Breast epithelium (tissue), 4 donors: ENCODE data around the gene ABR. TPM values are rescaled to one million over a fixed set of nuclear protein-coding genes. Genes with fewer than 3 reads are reported as not detected.

ENCODE experiments used
- DNase-seq, 2 donors: peaks; one replicate each; pipeline ENCODE4 v3.0.0-alpha.2; 2019; ENCODE audit warnings: low spot score in 2 of 2
- H3K27ac ChIP-seq, 2 donors: fragments of 200-600 bp; sonication (generic) in 1 of 2; one replicate each; pipeline ENCODE4 v1.5.1; 2016 to 2019; ENCODE audit warnings: mild to moderate bottlenecking in 1 of 2
- H3K27me3 ChIP-seq, 2 donors: fragments of 200-600 bp; sonication (generic) in 1 of 2; one replicate each; pipeline versions ENCODE4 v1.5.1 to v1.6.0; 2017 to 2019; ENCODE audit warnings: control low read depth in 1 of 2, mild to moderate bottlenecking in 1 of 2
- H3K36me3 ChIP-seq: fragments of 200-600 bp; one replicate; pipeline ENCODE4 v1.5.1; 2019
- H3K4me1 ChIP-seq, 2 donors: fragments of 200-600 bp; sonication (generic); one replicate each; pipeline ENCODE4 v1.5.1; 2016 to 2019; ENCODE audit warnings: control low read depth in 1 of 2
- H3K4me3 ChIP-seq, 3 donors: fragments of 200-600 bp; sonication (generic); 1 replicate in 2 of 3; 2 replicates in 1 of 3; pipeline ENCODE4 v1.5.1; 2016 to 2019; ENCODE audit warnings: mild to moderate bottlenecking in 3 of 3, moderate library complexity in 2 of 3
- H3K9me3 ChIP-seq, 2 donors: fragments of 200-600 bp; sonication (generic) in 1 of 2; one replicate each; pipeline ENCODE4 v1.5.1; 2016 to 2019; ENCODE audit warnings: control low read depth in 1 of 2
- POLR2A ChIP-seq: fragments of 450-650 bp; IDR thresholded peaks from one replicate; pipeline ENCODE4 v1.6.1; 2016; ENCODE audit warnings: antibody characterized with exemption, mild to moderate bottlenecking, moderate library complexity
- POLR2AphosphoS5 ChIP-seq, 3 donors: sonication (generic); formaldehyde crosslinking; IDR thresholded peaks; one replicate each; pipeline ENCODE4 v1.6.1; 2017; ENCODE audit warnings: antibody characterized with exemption in 3 of 3
- intact Hi-C: fragments of 100-400 bp; cut with DNase I; formaldehyde crosslinking; loops from one replicate; pipeline ENCODE4 v1.15.1; 2023; ENCODE audit warnings: low total_unique reads
- total RNA-seq, 3 donors: library from RNA; depleted of rRNA; stranded (reverse); fragments of >200 nt; gene quantifications; one replicate each; pipeline ENCODE4 v1.1.0, GENCODE V29; 2016
- TF ChIP-seq, protein P1 (sequence below), 3 donors: fragments of 450-650 bp; IDR thresholded peaks; one replicate each; pipeline ENCODE4 v1.5.1; 2016 to 2017; ENCODE audit warnings: antibody characterized with exemption in 3 of 3, mild to moderate bottlenecking in 3 of 3, moderate library complexity in 3 of 3

The ABR gene
- total RNA-seq, 3 donors from 2014 or later, result 63.5 to 77.0 (median 75.0) TPM

DNA sequence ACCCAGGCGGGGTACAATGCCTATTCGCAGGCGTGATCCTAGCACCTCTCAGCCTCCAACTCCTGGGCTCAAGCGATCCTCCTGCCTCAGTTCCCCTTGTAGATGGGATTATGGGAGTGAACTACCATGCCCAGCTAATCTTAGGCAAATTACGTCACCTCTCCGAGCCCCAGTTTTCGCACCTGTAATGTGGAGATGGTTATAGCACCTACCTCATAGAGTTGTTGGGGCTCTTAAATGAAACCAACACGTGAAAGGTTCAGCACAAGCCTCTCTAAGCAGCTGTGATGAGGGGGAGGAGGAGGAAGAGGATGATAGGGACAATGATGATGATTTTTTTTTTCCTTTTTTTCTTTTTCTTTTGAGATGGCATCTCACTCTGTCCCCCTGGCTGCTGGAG lies 59.9 kb downstream of the ABR start:
- Histone ChIP-seq H3K4me3 (no peak overlapping the region), H3K4me1 (peaks cover 0 to 12% of the 10 kb centered on the region in 2 donors), H3K27ac (no peak overlapping the region), H3K9me3 (no peaks in the 10 kb centered on the region), H3K36me3 (no peaks in the 10 kb centered on the region), H3K27me3 (no peaks in the 10 kb centered on the region)
- no peak for DNase-seq
- no peak for TF ChIP-seq POLR2A
- no peak for TF ChIP-seq POLR2AphosphoS5 (IDR thresholded peaks at IDR 0.05)
- TF ChIP-seq, protein P1, sequence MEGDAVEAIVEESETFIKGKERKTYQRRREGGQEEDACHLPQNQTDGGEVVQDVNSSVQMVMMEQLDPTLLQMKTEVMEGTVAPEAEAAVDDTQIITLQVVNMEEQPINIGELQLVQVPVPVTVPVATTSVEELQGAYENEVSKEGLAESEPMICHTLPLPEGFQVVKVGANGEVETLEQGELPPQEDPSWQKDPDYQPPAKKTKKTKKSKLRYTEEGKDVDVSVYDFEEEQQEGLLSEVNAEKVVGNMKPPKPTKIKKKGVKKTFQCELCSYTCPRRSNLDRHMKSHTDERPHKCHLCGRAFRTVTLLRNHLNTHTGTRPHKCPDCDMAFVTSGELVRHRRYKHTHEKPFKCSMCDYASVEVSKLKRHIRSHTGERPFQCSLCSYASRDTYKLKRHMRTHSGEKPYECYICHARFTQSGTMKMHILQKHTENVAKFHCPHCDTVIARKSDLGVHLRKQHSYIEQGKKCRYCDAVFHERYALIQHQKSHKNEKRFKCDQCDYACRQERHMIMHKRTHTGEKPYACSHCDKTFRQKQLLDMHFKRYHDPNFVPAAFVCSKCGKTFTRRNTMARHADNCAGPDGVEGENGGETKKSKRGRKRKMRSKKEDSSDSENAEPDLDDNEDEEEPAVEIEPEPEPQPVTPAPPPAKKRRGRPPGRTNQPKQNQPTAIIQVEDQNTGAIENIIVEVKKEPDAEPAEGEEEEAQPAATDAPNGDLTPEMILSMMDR (IDR thresholded peaks at IDR 0.05), result no peak
- intact Hi-C loops, result loop anchor here (10.0 kb wide), 1 partner anchor 65 kb away; no protein-coding TSS in a partner anchor

DNA sequence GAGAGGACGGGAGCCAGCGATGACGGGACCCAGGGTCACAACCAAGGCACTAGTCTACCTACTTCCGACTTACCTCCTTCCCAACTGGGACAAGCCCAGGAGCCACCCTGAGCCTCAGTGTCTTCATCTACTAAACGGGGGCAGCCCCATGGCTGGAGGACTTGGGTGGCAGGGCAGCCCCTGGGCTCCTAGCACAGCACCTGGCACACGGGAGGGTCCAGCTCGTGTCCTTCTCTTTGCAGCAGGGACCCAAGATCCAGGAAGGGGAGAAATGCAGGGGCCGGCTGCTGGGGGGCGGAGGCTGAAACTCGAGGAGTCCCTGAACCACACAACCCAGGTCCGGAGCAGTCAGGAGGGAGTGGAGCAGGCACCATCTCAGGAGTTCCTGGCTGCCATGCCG lies 63.2 kb downstream of the ABR start:
- no peaks in the 10 kb centered on the region for H3K36me3 ChIP-seq
- H3K27me3 ChIP-seq, result no peaks in the 10 kb centered on the region
- H3K4me3 ChIP-seq, result no peak overlapping the region
- H3K27ac ChIP-seq, result peak overlapping the region in 1 of 2 donors; percentile 88
- H3K4me1 ChIP-seq, result peaks cover 0 to 3% of the 10 kb centered on the region in 2 donors
- TF ChIP-seq POLR2A (no peak), POLR2AphosphoS5 (IDR thresholded peaks at IDR 0.05) (no peak)
- TF ChIP-seq, protein P1 (IDR thresholded peaks at IDR 0.05), result no peak
- no peak for DNase-seq
- H3K9me3 ChIP-seq, result no peaks in the 10 kb centered on the region
- intact Hi-C loops, result no loop called here

DNA sequence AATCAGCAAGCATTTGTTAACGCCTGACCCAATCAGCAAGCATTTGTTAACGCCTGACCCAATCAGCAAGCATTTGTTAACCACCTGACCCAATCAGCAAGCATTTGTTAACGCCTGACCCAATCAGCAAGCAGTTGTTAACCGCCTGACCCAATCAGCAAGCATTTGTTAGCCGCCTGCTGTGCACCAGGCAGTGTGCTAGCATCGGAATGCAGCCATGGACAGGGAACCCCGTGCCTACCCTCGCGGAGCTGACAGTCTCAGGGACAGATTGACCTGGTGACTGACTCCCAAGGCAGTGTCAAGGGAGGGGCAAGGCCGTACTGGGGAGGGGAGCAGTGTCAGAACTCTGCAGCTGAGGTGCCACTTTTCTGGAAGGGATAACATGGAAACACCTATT lies 66.9 kb downstream of the ABR start:
- no peak overlapping the region for H3K4me3 ChIP-seq
- H3K4me1 ChIP-seq, result peaks cover 10 to 13% of the 10 kb centered on the region in 2 donors
- H3K27me3 ChIP-seq, result no peaks in the 10 kb centered on the region
- peak overlapping the region in 1 of 2 donors; percentile 93 for H3K27ac ChIP-seq
- TF ChIP-seq POLR2AphosphoS5 (IDR thresholded peaks at IDR 0.05) (no peak), POLR2A (no peak)
- TF ChIP-seq, protein P1 (IDR thresholded peaks at IDR 0.05), result no peak
- intact Hi-C loops, result no loop called here
- H3K9me3 ChIP-seq, result no peaks in the 10 kb centered on the region
- no peak for DNase-seq
- H3K36me3 ChIP-seq, result no peaks in the 10 kb centered on the region

DNA sequence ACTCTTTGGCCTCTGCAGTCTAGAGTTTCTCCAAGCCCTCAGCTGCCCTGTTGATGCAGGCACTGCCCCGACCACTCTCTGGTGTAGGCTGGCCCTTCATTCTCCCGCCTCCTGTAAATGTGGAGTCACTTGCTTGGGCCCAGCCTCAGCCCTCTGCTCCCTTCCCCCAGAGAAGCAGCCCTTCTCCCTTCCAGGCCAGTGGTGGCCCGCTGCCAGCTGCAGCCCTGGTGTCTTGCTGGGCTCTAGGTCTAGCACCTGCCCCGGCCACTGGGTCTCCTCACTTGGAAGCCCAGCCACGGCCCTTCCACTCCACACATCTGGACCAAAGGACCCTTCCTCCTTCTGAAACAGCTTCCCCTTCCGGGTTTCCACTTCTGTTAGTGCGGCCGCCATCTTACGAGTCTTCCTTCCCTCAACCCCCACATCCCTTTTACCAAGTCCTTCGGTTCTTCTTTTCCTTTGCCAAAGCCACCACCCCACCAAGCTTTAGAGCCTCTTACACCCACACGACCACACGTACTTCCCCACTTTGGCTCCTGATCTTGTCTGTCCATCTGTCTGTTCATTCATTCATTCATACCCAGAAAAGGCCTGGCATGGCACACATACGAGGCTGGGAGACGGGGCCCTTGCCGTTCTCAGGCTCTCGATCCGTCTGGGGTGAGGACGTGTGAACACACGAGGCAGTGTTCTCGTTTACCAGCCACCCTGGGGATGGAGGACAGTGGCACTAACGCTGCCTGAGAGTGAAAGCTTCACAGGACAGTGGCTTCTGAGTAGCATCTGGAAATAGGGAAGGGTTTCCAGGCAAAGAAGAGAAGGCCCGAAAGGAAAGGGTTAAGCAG lies 68.0 kb downstream of the ABR start:
- no peaks in the 10 kb centered on the region for H3K36me3 ChIP-seq
- peak overlapping the region; percentile 92 to 93 for H3K27ac ChIP-seq
- H3K4me3 ChIP-seq, result no peak overlapping the region
- H3K9me3 ChIP-seq, result no peaks in the 10 kb centered on the region
- no peaks in the 10 kb centered on the region for H3K27me3 ChIP-seq
- DNase-seq, result no peak
- TF ChIP-seq POLR2AphosphoS5 (IDR thresholded peaks at IDR 0.05) (no peak), POLR2A (no peak)
- TF ChIP-seq, protein P1 (IDR thresholded peaks at IDR 0.05), result no peak
- H3K4me1 ChIP-seq, result peaks cover 15 to 19% of the 10 kb centered on the region in 2 donors
- intact Hi-C loops, result no loop called here

DNA sequence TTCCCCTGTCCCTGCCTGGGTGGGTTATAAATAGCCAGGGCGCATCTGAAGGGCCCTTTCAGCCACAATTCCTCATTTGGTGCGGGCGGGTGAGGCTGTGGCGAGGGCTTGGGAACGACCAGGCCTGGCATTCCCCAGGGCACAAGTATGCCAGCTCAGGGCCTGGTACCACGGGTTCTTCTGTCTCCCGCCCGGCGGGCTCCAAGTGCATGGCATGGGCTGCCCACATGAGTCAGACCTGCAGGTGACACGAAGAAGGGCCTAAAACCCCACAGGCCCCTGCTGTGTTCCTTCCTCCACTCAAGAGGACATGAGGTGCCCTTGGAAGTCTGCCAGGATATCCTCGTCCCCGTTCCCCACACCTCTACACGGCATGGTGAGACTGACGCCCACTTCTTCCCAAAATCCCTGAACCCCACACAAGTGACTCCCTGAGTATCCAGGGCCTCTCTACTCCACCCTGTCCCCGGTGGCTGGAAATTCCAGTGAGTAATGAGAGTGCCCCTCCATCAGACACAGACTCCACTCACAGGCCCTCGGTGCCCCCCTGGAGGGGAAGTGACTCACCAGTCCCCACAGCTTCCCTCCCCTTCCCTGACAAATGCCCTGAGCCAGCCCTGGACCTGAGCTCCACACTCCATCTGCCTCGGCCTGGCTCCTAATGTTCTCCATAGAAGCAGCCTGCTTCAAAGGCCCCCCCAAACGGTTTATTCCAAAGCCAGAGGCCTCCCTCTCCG lies 68.8 kb downstream of the ABR start:
- Histone ChIP-seq H3K4me3 (no peak overlapping the region), H3K36me3 (no peaks in the 10 kb centered on the region), H3K4me1 (peaks cover 15 to 19% of the 10 kb centered on the region in 2 donors), H3K27me3 (no peaks in the 10 kb centered on the region), H3K9me3 (no peaks in the 10 kb centered on the region), H3K27ac (peak overlapping the region; percentile 92 to 93)
- peak in 1 of 2 donors; percentile 40 for DNase-seq
- no peak for TF ChIP-seq POLR2A
- TF ChIP-seq POLR2AphosphoS5 (IDR thresholded peaks at IDR 0.05), result no peak
- TF ChIP-seq, protein P1 (IDR thresholded peaks at IDR 0.05), result no peak
- intact Hi-C loops, result no loop called here
